SK-N-SH treated with all-trans-retinoic acid at 6 μM for 48 hours (cell line): ENCODE measurements around the gene ALAS1.

Experiments used
- ATAC-seq: fragments of 200-7000 bp; cut with Tn5 transposase; 3 replicates; pipeline ENCODE4 v1.9.1; 2020; ENCODE audit warnings: mild to moderate bottlenecking, moderate library complexity
- ARNTL ChIP-seq: fragments of 450-650 bp; formaldehyde crosslinking; IDR thresholded peaks from 2 replicates; pipeline ENCODE4 v1.5.0; 2020; ENCODE audit warnings: low read depth, mild to moderate bottlenecking, moderate library complexity, borderline replicate concordance
- BACH2 ChIP-seq: fragments of 250-450 bp; sonication (Bioruptor Pico); IDR thresholded peaks from 2 replicates; pipeline ENCODE4 v1.9.0; 2021; ENCODE audit warnings: mild to moderate bottlenecking, borderline replicate concordance
- CSDC2 ChIP-seq: fragments of 250-450 bp; sonication (Bioruptor Pico); IDR thresholded peaks from 2 replicates; pipeline ENCODE4 v1.5.0; 2020; ENCODE audit warnings: mild to moderate bottlenecking, moderate library complexity
- ESRRG ChIP-seq: fragments of 250-450 bp; sonication (Bioruptor Pico); IDR thresholded peaks from 2 replicates; pipeline ENCODE4 v1.6.1; 2021; ENCODE audit warnings: mild to moderate bottlenecking
- GLIS3 ChIP-seq: fragments of 250-450 bp; sonication (Bioruptor Pico); IDR thresholded peaks from 2 replicates; pipeline ENCODE4 v1.5.0; 2020; ENCODE audit warnings: mild to moderate bottlenecking, moderate library complexity
- ISL1 ChIP-seq: fragments of 250-450 bp; sonication (Bioruptor Pico); IDR thresholded peaks from 2 replicates; pipeline ENCODE4 v2.1.2; 2022; ENCODE audit warnings: mild to moderate bottlenecking, moderate library complexity
- OSR1 ChIP-seq: fragments of 250-450 bp; sonication (Bioruptor Pico); IDR thresholded peaks from 2 replicates; pipeline ENCODE4 v1.8.0; 2022; ENCODE audit warnings: moderate library complexity, mild to moderate bottlenecking, inconsistent platforms
- POU6F1 ChIP-seq: fragments of 250-450 bp; sonication (Bioruptor Pico); IDR thresholded peaks from 2 replicates; pipeline ENCODE4 v1.8.0; 2021; ENCODE audit warnings: low read depth, mild to moderate bottlenecking, moderate library complexity, borderline replicate concordance
- PPARA ChIP-seq: fragments of 250-450 bp; sonication (Bioruptor Pico); IDR thresholded peaks from 2 replicates; pipeline ENCODE4 v1.5.0; 2020; ENCODE audit warnings: mild to moderate bottlenecking, borderline replicate concordance
- RARB ChIP-seq: fragments of 250-450 bp; sonication (Bioruptor Pico); IDR thresholded peaks from 2 replicates; pipeline ENCODE4 v1.8.0; 2021; ENCODE audit warnings: mild to moderate bottlenecking, moderate library complexity
- SNAI2 ChIP-seq: fragments of 250-450 bp; sonication (Bioruptor Pico); IDR thresholded peaks from 2 replicates; pipeline ENCODE4 v1.5.0; 2020; ENCODE audit warnings: mild to moderate bottlenecking, moderate library complexity
- TCF4 ChIP-seq: fragments of 250-450 bp; sonication (Bioruptor Pico); IDR thresholded peaks from 2 replicates; pipeline ENCODE4 v1.8.0; 2021; ENCODE audit warnings: mild to moderate bottlenecking, moderate library complexity, borderline replicate concordance
- TOX ChIP-seq: fragments of 250-450 bp; sonication (Bioruptor Pico); IDR thresholded peaks from 2 replicates; pipeline ENCODE4 v1.8.0; 2021; ENCODE audit warnings: mild to moderate bottlenecking, moderate library complexity, borderline replicate concordance
- TSHZ2 ChIP-seq: fragments of 250-450 bp; sonication (Bioruptor Pico); IDR thresholded peaks from 2 replicates; pipeline ENCODE4 v1.5.0; 2020; ENCODE audit warnings: mild to moderate bottlenecking, moderate library complexity
- ZC3H10 ChIP-seq: fragments of 250-450 bp; sonication (Bioruptor Pico); IDR thresholded peaks from 2 replicates; pipeline ENCODE4 v1.5.1; 2021; ENCODE audit warnings: mild to moderate bottlenecking, moderate library complexity
- ZFP3 ChIP-seq: fragments of 250-450 bp; sonication (Bioruptor Pico); IDR thresholded peaks from 2 replicates; pipeline ENCODE4 v1.5.0; 2020; ENCODE audit warnings: mild to moderate bottlenecking, moderate library complexity
- ZNF565 ChIP-seq: fragments of 450-650 bp; formaldehyde crosslinking; conservative IDR thresholded peaks from 2 replicates; pipeline ENCODE4 v1.5.0; 2020; ENCODE audit warnings: low read depth, mild to moderate bottlenecking, moderate library complexity
- ZNF70 ChIP-seq: fragments of 450-650 bp; formaldehyde crosslinking; IDR thresholded peaks from 2 replicates; pipeline ENCODE4 v1.5.0; 2020; ENCODE audit warnings: mild to moderate bottlenecking, moderate library complexity
- ZNF8 ChIP-seq: fragments of 450-650 bp; formaldehyde crosslinking; IDR thresholded peaks from 2 replicates; pipeline ENCODE4 v1.5.0; 2020; ENCODE audit warnings: mild to moderate bottlenecking, moderate library complexity
- TF ChIP-seq, protein P1 (sequence below): fragments of 250-450 bp; sonication (Bioruptor Pico); IDR thresholded peaks from 2 replicates; pipeline ENCODE4 v1.8.0; 2020; ENCODE audit warnings: mild to moderate bottlenecking, moderate library complexity, borderline replicate concordance

Gene ALAS1

GRCh38 chr3:52182196-52182595, 15.8 kb upstream of the ALAS1 start:
- ATAC-seq: no peak
- TF ChIP-seq ZNF8 (CRISPR knock-in tag) (no peak), GLIS3 (CRISPR knock-in tag) (no peak), POU6F1 (CRISPR knock-in tag) (no peak), ARNTL (CRISPR knock-in tag) (no peak), SNAI2 (no peak), TCF4 (CRISPR knock-in tag) (no peak), ZNF70 (no peak), ZNF565 (CRISPR knock-in tag) (no peak), RARB (CRISPR knock-in tag) (no peak), CSDC2 (CRISPR knock-in tag) (no peak), ESRRG (no peak), ISL1 (no peak), BACH2 (CRISPR knock-in tag) (no peak)

DNA sequence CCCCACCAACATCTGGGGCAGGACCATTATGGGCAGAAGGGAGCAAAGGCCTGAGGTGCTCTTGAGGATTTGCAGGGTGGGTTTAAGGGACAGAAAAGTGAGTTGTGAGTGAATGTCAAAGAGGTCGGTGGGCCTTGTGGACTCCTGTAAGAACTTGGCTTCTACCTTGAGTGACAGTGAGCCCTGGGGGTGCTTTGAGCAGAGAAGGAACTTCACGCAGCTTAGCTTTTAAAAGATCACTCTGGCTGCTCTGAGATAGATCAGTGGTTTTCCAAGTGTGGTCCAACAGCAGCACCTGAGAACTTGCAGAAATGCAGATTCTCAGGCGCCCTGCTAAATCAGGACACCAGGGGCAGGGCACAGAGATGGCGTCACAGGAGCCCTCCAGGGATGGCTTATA, 15.3 kb upstream of the ALAS1 start:
- no peak for TF ChIP-seq ZNF565 (CRISPR knock-in tag)
- no peak for TF ChIP-seq ISL1
- TF ChIP-seq CSDC2 (CRISPR knock-in tag): no peak
- TF ChIP-seq ESRRG: no peak
- no peak for TF ChIP-seq TSHZ2
- TF ChIP-seq GLIS3 (CRISPR knock-in tag): no peak
- no peak for TF ChIP-seq ZNF8 (CRISPR knock-in tag)
- TF ChIP-seq PPARA (CRISPR knock-in tag): no peak
- TF ChIP-seq ZC3H10 (CRISPR knock-in tag): no peak
- TF ChIP-seq TCF4 (CRISPR knock-in tag): no peak
- TF ChIP-seq ZFP3 (CRISPR knock-in tag): no peak
- no peak for TF ChIP-seq TOX
- no peak for ATAC-seq

- no peak for ATAC-seq
- no peak for TF ChIP-seq ISL1
- TF ChIP-seq ZC3H10 (CRISPR knock-in tag): no peak
- TF ChIP-seq ARNTL (CRISPR knock-in tag): no peak
- TF ChIP-seq ESRRG: no peak
- TF ChIP-seq TOX: no peak
- TF ChIP-seq OSR1 (CRISPR knock-in tag): no peak
- no peak for TF ChIP-seq RARB (CRISPR knock-in tag)
- TF ChIP-seq ZNF8 (CRISPR knock-in tag): no peak
- no peak for TF ChIP-seq ZNF565 (CRISPR knock-in tag)
- no peak for TF ChIP-seq GLIS3 (CRISPR knock-in tag)
Observed at GRCh38 chr3:52183786-52184445, 14.0 kb upstream of the ALAS1 start.

- ATAC-seq: no peak
- TF ChIP-seq, protein P1, sequence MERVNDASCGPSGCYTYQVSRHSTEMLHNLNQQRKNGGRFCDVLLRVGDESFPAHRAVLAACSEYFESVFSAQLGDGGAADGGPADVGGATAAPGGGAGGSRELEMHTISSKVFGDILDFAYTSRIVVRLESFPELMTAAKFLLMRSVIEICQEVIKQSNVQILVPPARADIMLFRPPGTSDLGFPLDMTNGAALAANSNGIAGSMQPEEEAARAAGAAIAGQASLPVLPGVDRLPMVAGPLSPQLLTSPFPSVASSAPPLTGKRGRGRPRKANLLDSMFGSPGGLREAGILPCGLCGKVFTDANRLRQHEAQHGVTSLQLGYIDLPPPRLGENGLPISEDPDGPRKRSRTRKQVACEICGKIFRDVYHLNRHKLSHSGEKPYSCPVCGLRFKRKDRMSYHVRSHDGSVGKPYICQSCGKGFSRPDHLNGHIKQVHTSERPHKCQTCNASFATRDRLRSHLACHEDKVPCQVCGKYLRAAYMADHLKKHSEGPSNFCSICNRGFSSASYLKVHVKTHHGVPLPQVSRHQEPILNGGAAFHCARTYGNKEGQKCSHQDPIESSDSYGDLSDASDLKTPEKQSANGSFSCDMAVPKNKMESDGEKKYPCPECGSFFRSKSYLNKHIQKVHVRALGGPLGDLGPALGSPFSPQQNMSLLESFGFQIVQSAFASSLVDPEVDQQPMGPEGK: no peak
- no peak for TF ChIP-seq OSR1 (CRISPR knock-in tag)
- no peak for TF ChIP-seq ZC3H10 (CRISPR knock-in tag)
- no peak for TF ChIP-seq TOX
- TF ChIP-seq BACH2 (CRISPR knock-in tag): no peak
- no peak for TF ChIP-seq ISL1
- TF ChIP-seq POU6F1 (CRISPR knock-in tag): no peak
- no peak for TF ChIP-seq ZNF8 (CRISPR knock-in tag)
- TF ChIP-seq ARNTL (CRISPR knock-in tag): no peak
- TF ChIP-seq, all 23 proteins: peak for 0
Observed at GRCh38 chr3:52184690-52185089, 13.3 kb upstream of the ALAS1 start.
